Heart right ventricle (tissue), 16 donors: ENCODE measurements around the gene NXPH2. TPM values are rescaled to one million over a fixed set of nuclear protein-coding genes. Genes with fewer than 3 reads are reported as not detected.

Source experiments
- ATAC-seq, 8 donors: fragments of 200-7000 bp; cut with Tn5 transposase; one replicate each; pipeline ENCODE4 v1.9.1; 2020; ENCODE audit warnings: mild to moderate bottlenecking in 8 of 8, moderate library complexity in 8 of 8, moderate number of reproducible peaks in 1 of 8
- DNase-seq, 2 donors: peaks; one replicate each; pipeline ENCODE4 v3.0.0-alpha.2; 2020
- H3K27ac ChIP-seq, 10 donors: fragments of 200-600 bp; sonication (generic) in 2 of 10; one replicate each; pipeline versions ENCODE4 v1.5.0 to v1.8.0; 2020 to 2022; ENCODE audit warnings: mild to moderate bottlenecking in 3 of 10
- H3K27me3 ChIP-seq, 7 donors: fragments of 200-600 bp; one replicate each; pipeline ENCODE4 v1.8.0; 2021 to 2022; ENCODE audit warnings: mild to moderate bottlenecking in 2 of 7
- H3K36me3 ChIP-seq, 9 donors: fragments of 200-600 bp; sonication (generic) in 1 of 9; one replicate each; pipeline versions ENCODE4 v1.5.0 to v1.8.0; 2020 to 2022; ENCODE audit warnings: mild to moderate bottlenecking in 2 of 9
- H3K4me1 ChIP-seq, 9 donors: fragments of 200-600 bp; sonication (generic) in 1 of 9; one replicate each; pipeline versions ENCODE4 v1.5.0 to v1.8.0; 2020 to 2022; ENCODE audit warnings: mild to moderate bottlenecking in 4 of 9
- H3K4me3 ChIP-seq, 10 donors: fragments of 200-600 bp; sonication (generic) in 2 of 10; one replicate each; pipeline versions ENCODE4 v1.5.0 to v1.8.0; 2020 to 2022; ENCODE audit warnings: mild to moderate bottlenecking in 7 of 10, moderate library complexity in 2 of 10
- H3K9me3 ChIP-seq, 11 donors: fragments of 200-600 bp in 10 of 11; sonication (generic) in 2 of 11; one replicate each; pipeline versions ENCODE4 v1.5.0 to v1.8.0; 2013 to 2022; ENCODE audit warnings: mild to moderate bottlenecking in 2 of 11, control low read depth in 1 of 11, moderate library complexity in 1 of 11
- CTCF ChIP-seq, 9 donors: fragments of 200-600 bp; sonication (generic) in 2 of 9; IDR thresholded peaks; one replicate each; pipeline versions ENCODE4 v1.5.0 to v1.8.0; 2021 to 2022; ENCODE audit warnings: antibody characterized with exemption in 9 of 9, mild to moderate bottlenecking in 5 of 9, moderate library complexity in 1 of 9
- WGBS, 2 donors: extraction: QIAGEN DNeasy Blood & Tissue Kit; methylation state at CpG; one replicate each; pipeline ENCODE4 v1.1.7; 2013; ENCODE audit warnings: inconsistent platforms in 1 of 2; 5-methylcytosine and 5-hydroxymethylcytosine counted together
- intact Hi-C, 10 donors: fragments of 100-400 bp; cut with DNase I; formaldehyde crosslinking; loops; one replicate each; pipeline versions ENCODE4 v1.11.1 to v1.14.2; 2022
- polyA plus RNA-seq, 2 donors: library from polyadenylated mRNA; stranded (reverse); fragments of 200-250 nt; gene quantifications; one replicate each; pipeline ENCODE4 v1.2.3, GENCODE V29; 2013
- total RNA-seq, 10 donors: library from RNA; stranded (reverse); fragmentation: NEBNext Ultra II Directional in 3 of 10; extraction: Animal tissue kit (Norgen Biotek cat#: 25700) in 3 of 10; gene quantifications; one replicate each; pipeline versions ENCODE4 v1.2.1 to v1.2.4, GENCODE V29; 2021 to 2023
- donor health status: Arrhythmogenic right ventricular cardiomyopathy.
- donor health status: ischemic (EF 13 %, LVEDD 7.1; RV severe dilation, severe dysfunction).
- donor health status: healthy with polysubstance abuse.
- donor health status: DM: no; HTN: yes; CAD: no.
- donor health status: DM: no; HTN: no; CAD: no.
- donor health status: ischemic (EF 25% LVEDD 6.9; RV normal size, moderate dysfunction).
- donor health status: ischemic (EF 25% LVEDD 5.7; RV mildly dilated, moderate dysfunction).
- donor health status: healthy.
- donor health status: DM: yes; HTN: yes; CAD: no.
- donor health status: Ischemic cardiomyopathy.
- donor health status: ischemic (EF 35%, LVEDD 5.7; RV mildly dilated, moderate dysfunction).
- donor health status: nonischemic (EF 11% LVEDD 7.7; RV severe dilation, severe dysfunction).
- donor health status: DM: yes; HTN: yes; CAD: no.
- donor health status: PGD.
- donor health status: ischemic (EF 29% LVEDD 5.4; RV normal size, mild dysfunction).
- donor health status: nonischemic (EF 23%, LVEDD 6.1; RV moderate dilation, normal function).

NXPH2 gene
- total and polyA plus RNA-seq, 12 donors, result not detected

- Histone ChIP-seq H3K4me1 (no peaks in the 10 kb centered on the region), H3K36me3 (no peaks in the 10 kb centered on the region), H3K27ac (no peak overlapping the region), H3K27me3 (peaks cover 0 to 18% (median 0%) of the 10 kb centered on the region in 7 donors), H3K4me3 (no peak overlapping the region), H3K9me3 (no peaks in the 10 kb centered on the region)
- DNase-seq, result no peak
- 47 to 56% methylated on average over 3 of the region's 3 CpGs for WGBS, 2 donors
- ATAC-seq, result no peak
- intact Hi-C loops, result no loop called here
- TF ChIP-seq CTCF (IDR thresholded peaks at IDR 0.05), result no peak
Measured at GRCh38 chr2:138760676-138761075, 19.5 kb downstream of the NXPH2 start.

GRCh38 chr2:138757384-138757783 is 22.8 kb downstream of the NXPH2 start:
- intact Hi-C loops, result no loop called here
- ATAC-seq, result no peak
- TF ChIP-seq CTCF (IDR thresholded peaks at IDR 0.05), result no peak

GRCh38 chr2:138752197-138752956 is 27.8 kb downstream of the NXPH2 start:
- H3K9me3 ChIP-seq, result peaks cover 0 to 19% (median 0%) of the 10 kb centered on the region in 11 donors
- 52 to 64% methylated on average over 7 of the region's 7 CpGs for WGBS, 2 donors
- no peak for ATAC-seq
- intact Hi-C loops, result no loop called here
- no peak overlapping the region for H3K4me3 ChIP-seq
- no peak for DNase-seq
- H3K27ac ChIP-seq, result no peak overlapping the region
- no peaks in the 10 kb centered on the region for H3K27me3 ChIP-seq
- TF ChIP-seq CTCF (IDR thresholded peaks at IDR 0.05), result no peak
- no peaks in the 10 kb centered on the region for H3K36me3 ChIP-seq
- no peaks in the 10 kb centered on the region for H3K4me1 ChIP-seq

More at GRCh38 chr2:138757384-138757783, 22.8 kb downstream of the NXPH2 start:
- Histone ChIP-seq H3K4me3 (no peak overlapping the region), H3K4me1 (no peaks in the 10 kb centered on the region), H3K36me3 (no peaks in the 10 kb centered on the region), H3K27me3 (peaks cover 0 to 9% (median 0%) of the 10 kb centered on the region in 7 donors), H3K9me3 (peaks cover 0 to 19% (median 0%) of the 10 kb centered on the region in 11 donors), H3K27ac (no peak overlapping the region)
- DNase-seq, result no peak
- 65 to 76% methylated on average over 2 of the region's 2 CpGs for WGBS, 2 donors

GRCh38 chr2:138744713-138745112 is 35.5 kb downstream of the NXPH2 start:
- no peaks in the 10 kb centered on the region for H3K4me1 ChIP-seq
- ATAC-seq (no peak), DNase-seq (no peak)
- no peak for TF ChIP-seq CTCF (IDR thresholded peaks at IDR 0.05)
- H3K9me3 ChIP-seq, result peaks cover 0 to 6% (median 0%) of the 10 kb centered on the region in 11 donors
- 12 to 16% methylated on average over 3 of the region's 3 CpGs for WGBS, 2 donors
- no peaks in the 10 kb centered on the region for H3K36me3 ChIP-seq
- H3K27ac ChIP-seq, result no peak overlapping the region
- no peaks in the 10 kb centered on the region for H3K27me3 ChIP-seq
- intact Hi-C loops, result no loop called here
- no peak overlapping the region for H3K4me3 ChIP-seq
